ENCODE results near the gene TEX14. TPM values are rescaled to one million over a fixed set of nuclear protein-coding genes. Genes with fewer than 3 reads are reported as not detected.

Gene TEX14
- total and polyA plus RNA-seq, 10 of the 15 experiments (the other 5 are each of a cell fraction or from before 2014, with no cell fraction given) = 0.15 to 1.3 (median 0.66) TPM

GRCh38 chr17:58706351-58707140 lies 14.7 kb upstream of the TEX14 start (continued):
- TF ChIP-seq BCL3 (IDR thresholded peaks at IDR 0.05; ENCODE audit: borderline replicate concordance, insufficient read depth, low read depth, low read length, poor library complexity, severe bottlenecking) (no peak), RCOR1 (conservative IDR thresholded peaks at IDR 0.05; ENCODE audit: low read depth, low read length) (0 out of 2 replicates have a peak, but pooled peaks have one; percentile 21), BHLHE40 (IDR thresholded peaks at IDR 0.05; ENCODE audit: borderline replicate concordance in 1 of 2, low read depth in 2 of 2, low read length in 1 of 2) (0 out of 4 replicates have a peak, but pooled peaks of 1 of the 2 experiments have one; percentile 15), ZNF592 (IDR thresholded peaks at IDR 0.05) (no peak), BRCA1 (IDR thresholded peaks at IDR 0.05; ENCODE audit: low read depth, low read length) (no peak), RAD51 (IDR thresholded peaks at IDR 0.05) (no peak)

Data from GM12878 (cell line).